Measurements from ENCODE around the gene NDUFA8.

The NDUFA8 gene

DNA sequence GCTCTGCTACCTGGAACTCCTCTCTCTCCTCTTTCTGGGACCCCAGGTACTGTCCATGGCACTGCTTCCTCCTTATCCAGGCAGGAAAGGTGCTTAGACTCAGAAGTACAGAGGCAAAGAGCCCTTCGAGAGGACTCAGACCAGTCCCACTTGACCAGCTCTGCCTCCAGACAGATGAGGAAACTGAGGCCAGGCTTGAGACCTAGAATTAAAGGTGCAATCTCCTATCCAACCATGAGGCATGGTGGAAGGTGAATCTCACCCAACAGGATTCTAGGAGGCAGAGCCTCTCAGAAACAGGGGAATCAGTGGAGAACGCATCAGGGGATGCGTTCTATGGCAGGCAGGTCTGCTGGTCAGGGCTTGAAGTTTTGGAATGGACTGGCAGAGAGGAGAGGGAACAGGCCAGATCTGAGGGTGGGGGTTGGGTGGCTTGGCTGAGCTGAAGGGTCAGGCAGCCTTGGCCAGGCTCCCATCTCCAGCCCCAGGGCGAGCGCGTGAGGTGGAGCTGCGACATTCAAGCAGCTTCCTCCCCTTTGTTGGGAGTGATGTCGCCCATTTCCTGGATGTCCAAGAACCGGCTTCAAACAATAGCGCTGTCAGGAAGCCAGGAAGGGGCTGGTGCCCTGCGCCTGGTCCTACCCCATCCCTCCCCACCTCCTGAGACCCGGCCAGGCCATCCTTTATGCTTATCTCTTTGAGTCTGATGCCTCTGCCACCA is 26.2 kb downstream of the NDUFA8 start:
- no peak overlapping the region for H3K4me3 ChIP-seq (ENCODE audit: control insufficient read depth in 1 of 7, extremely low read depth in 1 of 7, insufficient read depth in 4 of 7, low read depth in 2 of 7, low read length in 6 of 7)
- H3K9me3 ChIP-seq (ENCODE audit: control extremely low read depth in 1 of 5, control insufficient read depth in 4 of 5, insufficient read depth in 2 of 5, low read depth in 1 of 5, low read length in 4 of 5): no peaks in the 10 kb centered on the region
- WGBS (ENCODE audit: insufficient coverage): 84% methylated on average over 11 of the region's 12 CpGs
- H3K27me3 ChIP-seq (replicated peaks in 2 of 5; ENCODE audit: control insufficient read depth in 4 of 5, insufficient read depth in 5 of 5, low read length in 4 of 5): peaks cover 0 to 6% (median 0%) of the 10 kb centered on the region in 5 experiments
- no peaks in the 10 kb centered on the region for H3K36me3 ChIP-seq (ENCODE audit: control insufficient read depth in 4 of 4, insufficient read depth in 4 of 4, low read length in 3 of 4)
- POLR2A ChIA-PET: no interaction called here
- no peak overlapping the region for H3K27ac ChIP-seq (ENCODE audit: insufficient read depth in 1 of 2, low read depth in 1 of 2, low read length in 2 of 2, poor library complexity in 1 of 2, severe bottlenecking in 2 of 2)
- no peak for DNase-seq
- no peaks in the 10 kb centered on the region for H3K4me1 ChIP-seq (ENCODE audit: control extremely low read depth in 1 of 4, control insufficient read depth in 4 of 4, insufficient read depth in 4 of 4, low read length in 3 of 4)
- CTCF ChIA-PET: interaction anchor here (0.9 to 4.9 kb wide), 7 partner anchors 9 to 207 kb away, joined by 3 to 33 read pairs (median 4); no protein-coding TSS in a partner anchor

- ChIA-PET CTCF (interaction anchor here (0.6 to 4.9 kb wide), 5 partner anchors 9 to 644 kb away, joined by 3 to 33 read pairs (median 3); no protein-coding TSS in a partner anchor), POLR2A (no interaction called here)
- Histone ChIP-seq H3K27ac (ENCODE audit: insufficient read depth in 1 of 2, low read depth in 1 of 2, low read length in 2 of 2, poor library complexity in 1 of 2, severe bottlenecking in 2 of 2) (no peak overlapping the region), H3K4me1 (ENCODE audit: control extremely low read depth in 1 of 4, control insufficient read depth in 4 of 4, insufficient read depth in 4 of 4, low read length in 3 of 4) (peaks cover 0 to 3% (median under 1%) of the 10 kb centered on the region in 4 experiments), H3K4me3 (ENCODE audit: control insufficient read depth in 1 of 7, extremely low read depth in 1 of 7, insufficient read depth in 4 of 7, low read depth in 2 of 7, low read length in 6 of 7) (no peak overlapping the region), H3K27me3 (replicated peaks in 2 of 5; ENCODE audit: control insufficient read depth in 4 of 5, insufficient read depth in 5 of 5, low read length in 4 of 5) (peaks cover 0 to 6% (median 0%) of the 10 kb centered on the region in 5 experiments), H3K36me3 (ENCODE audit: control insufficient read depth in 4 of 4, insufficient read depth in 4 of 4, low read length in 3 of 4) (no peaks in the 10 kb centered on the region), H3K9me3 (ENCODE audit: control extremely low read depth in 1 of 5, control insufficient read depth in 4 of 5, insufficient read depth in 2 of 5, low read depth in 1 of 5, low read length in 4 of 5) (no peaks in the 10 kb centered on the region)
- no peak for DNase-seq
- 100% methylated on average over 2 of the region's 4 CpGs for WGBS (ENCODE audit: insufficient coverage)
Observed at GRCh38 chr9:122132539-122132938, 27.0 kb downstream of the NDUFA8 start.

GRCh38 chr9:122131401-122132001 is 28.1 kb downstream of the NDUFA8 start:
- H3K4me1 ChIP-seq (ENCODE audit: control extremely low read depth in 1 of 4, control insufficient read depth in 4 of 4, insufficient read depth in 4 of 4, low read length in 3 of 4): peaks cover 0 to 13% (median 7%) of the 10 kb centered on the region in 4 experiments
- CTCF ChIA-PET: interaction anchor here (2.8 to 4.9 kb wide), 2 partner anchors 8 to 14 kb away, joined by 13 to 33 read pairs; no protein-coding TSS in a partner anchor
- no peak overlapping the region for H3K4me3 ChIP-seq (ENCODE audit: control insufficient read depth in 1 of 7, extremely low read depth in 1 of 7, insufficient read depth in 4 of 7, low read depth in 2 of 7, low read length in 6 of 7)
- no peaks in the 10 kb centered on the region for H3K36me3 ChIP-seq (ENCODE audit: control insufficient read depth in 4 of 4, insufficient read depth in 4 of 4, low read length in 3 of 4)
- H3K27me3 ChIP-seq (replicated peaks in 2 of 5; ENCODE audit: control insufficient read depth in 4 of 5, insufficient read depth in 5 of 5, low read length in 4 of 5): peaks cover 0 to 12% (median 2%) of the 10 kb centered on the region in 5 experiments
- no peak overlapping the region for H3K27ac ChIP-seq (ENCODE audit: insufficient read depth in 1 of 2, low read depth in 1 of 2, low read length in 2 of 2, poor library complexity in 1 of 2, severe bottlenecking in 2 of 2)
- 44% methylated on average over 18 of the region's 21 CpGs for WGBS (ENCODE audit: insufficient coverage)
- no peaks in the 10 kb centered on the region for H3K9me3 ChIP-seq (ENCODE audit: control extremely low read depth in 1 of 5, control insufficient read depth in 4 of 5, insufficient read depth in 2 of 5, low read depth in 1 of 5, low read length in 4 of 5)
- POLR2A ChIA-PET: no interaction called here
- no peak for DNase-seq

GRCh38 chr9:122130837-122131236 is 28.7 kb downstream of the NDUFA8 start:
- H3K9me3 ChIP-seq (ENCODE audit: control extremely low read depth in 1 of 5, control insufficient read depth in 4 of 5, insufficient read depth in 2 of 5, low read depth in 1 of 5, low read length in 4 of 5): no peaks in the 10 kb centered on the region
- ChIA-PET POLR2A (no interaction called here), CTCF (interaction anchor here (2.8 kb wide), 1 partner anchor 15 kb away, joined by 13 read pairs; no protein-coding TSS in a partner anchor)
- H3K36me3 ChIP-seq (ENCODE audit: control insufficient read depth in 4 of 4, insufficient read depth in 4 of 4, low read length in 3 of 4): no peaks in the 10 kb centered on the region
- H3K27me3 ChIP-seq (replicated peaks in 2 of 5; ENCODE audit: control insufficient read depth in 4 of 5, insufficient read depth in 5 of 5, low read length in 4 of 5): peaks cover 0 to 18% (median 3%) of the 10 kb centered on the region in 5 experiments
- WGBS (ENCODE audit: insufficient coverage): 89% methylated on average over 4 of the region's 4 CpGs
- DNase-seq: no peak
- H3K4me1 ChIP-seq (ENCODE audit: control extremely low read depth in 1 of 4, control insufficient read depth in 4 of 4, insufficient read depth in 4 of 4, low read length in 3 of 4): peaks cover 0 to 20% (median 11%) of the 10 kb centered on the region in 4 experiments
- H3K4me3 ChIP-seq (ENCODE audit: control insufficient read depth in 1 of 7, extremely low read depth in 1 of 7, insufficient read depth in 4 of 7, low read depth in 2 of 7, low read length in 6 of 7): no peak overlapping the region
- H3K27ac ChIP-seq (ENCODE audit: insufficient read depth in 1 of 2, low read depth in 1 of 2, low read length in 2 of 2, poor library complexity in 1 of 2, severe bottlenecking in 2 of 2): no peak overlapping the region

- Histone ChIP-seq H3K36me3 (ENCODE audit: control insufficient read depth in 4 of 4, insufficient read depth in 4 of 4, low read length in 3 of 4) (no peaks in the 10 kb centered on the region), H3K27ac (ENCODE audit: insufficient read depth in 1 of 2, low read depth in 1 of 2, low read length in 2 of 2, poor library complexity in 1 of 2, severe bottlenecking in 2 of 2) (no peak overlapping the region), H3K4me1 (ENCODE audit: control extremely low read depth in 1 of 4, control insufficient read depth in 4 of 4, insufficient read depth in 4 of 4, low read length in 3 of 4) (peaks cover 0 to 24% (median 11%) of the 10 kb centered on the region in 4 experiments), H3K27me3 (replicated peaks in 2 of 5; ENCODE audit: control insufficient read depth in 4 of 5, insufficient read depth in 5 of 5, low read length in 4 of 5) (peaks cover 0 to 24% (median 6%) of the 10 kb centered on the region in 5 experiments), H3K4me3 (ENCODE audit: control insufficient read depth in 1 of 7, extremely low read depth in 1 of 7, insufficient read depth in 4 of 7, low read depth in 2 of 7, low read length in 6 of 7) (no peak overlapping the region), H3K9me3 (ENCODE audit: control extremely low read depth in 1 of 5, control insufficient read depth in 4 of 5, insufficient read depth in 2 of 5, low read depth in 1 of 5, low read length in 4 of 5) (no peaks in the 10 kb centered on the region)
- no peak for DNase-seq
- WGBS (ENCODE audit: insufficient coverage): no CpG with 5 or more reads among the region's 2 CpGs
- POLR2A ChIA-PET: no interaction called here
- CTCF ChIA-PET: interaction anchor here (1.2 to 11.5 kb wide), 4 partner anchors 10 to 221 kb away, joined by 3 to 277 read pairs (median 60); no protein-coding TSS in a partner anchor
Observed at GRCh38 chr9:122129969-122130368, 29.6 kb downstream of the NDUFA8 start.

DNA sequence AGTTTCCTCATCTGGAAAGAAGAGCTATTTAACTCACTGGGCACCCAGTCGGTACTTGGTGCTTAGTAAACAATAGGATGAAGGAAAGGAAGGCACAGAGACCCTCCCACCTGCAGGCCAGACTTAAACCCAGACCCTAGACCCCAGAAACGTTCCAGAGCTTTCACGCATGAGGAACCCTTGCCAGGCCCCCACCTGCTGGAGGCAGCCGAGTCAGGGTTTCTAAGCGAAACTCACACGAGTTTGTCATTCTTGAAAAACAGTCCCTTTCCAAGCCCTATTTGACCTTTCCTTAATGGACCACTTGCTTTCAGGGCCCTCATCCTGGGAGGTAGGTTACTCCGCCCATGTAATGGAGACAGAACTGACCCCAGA is 30.6 kb downstream of the NDUFA8 start:
- POLR2A ChIA-PET: no interaction called here

More for the DNA sequence above, 30.6 kb downstream of the NDUFA8 start:
- Histone ChIP-seq H3K9me3 (ENCODE audit: control extremely low read depth in 1 of 5, control insufficient read depth in 4 of 5, insufficient read depth in 2 of 5, low read depth in 1 of 5, low read length in 4 of 5) (no peaks in the 10 kb centered on the region), H3K27ac (ENCODE audit: insufficient read depth in 1 of 2, low read depth in 1 of 2, low read length in 2 of 2, poor library complexity in 1 of 2, severe bottlenecking in 2 of 2) (no peak overlapping the region), H3K27me3 (replicated peaks in 2 of 5; ENCODE audit: control insufficient read depth in 4 of 5, insufficient read depth in 5 of 5, low read length in 4 of 5) (peaks cover 0 to 24% (median 6%) of the 10 kb centered on the region in 5 experiments), H3K4me1 (ENCODE audit: control extremely low read depth in 1 of 4, control insufficient read depth in 4 of 4, insufficient read depth in 4 of 4, low read length in 3 of 4) (peaks cover 0 to 24% (median 11%) of the 10 kb centered on the region in 4 experiments), H3K4me3 (ENCODE audit: control insufficient read depth in 1 of 7, extremely low read depth in 1 of 7, insufficient read depth in 4 of 7, low read depth in 2 of 7, low read length in 6 of 7) (no peak overlapping the region), H3K36me3 (ENCODE audit: control insufficient read depth in 4 of 4, insufficient read depth in 4 of 4, low read length in 3 of 4) (no peaks in the 10 kb centered on the region)
- DNase-seq: no peak
- CTCF ChIA-PET: interaction anchor here (1.2 to 11.5 kb wide), 7 partner anchors 10 to 222 kb away, joined by 3 to 277 read pairs (median 4); no protein-coding TSS in a partner anchor
- WGBS (ENCODE audit: insufficient coverage): 92% methylated on average over 7 of the region's 7 CpGs
